BJ (cell line): ENCODE data around the gene SCN10A. TPM values are rescaled to one million over a fixed set of nuclear protein-coding genes. Genes with fewer than 3 reads are reported as not detected.
A peak's percentile ranks its signal among the peaks of the same experiment; 100 is the strongest.

Experiments
- CTCF ChIA-PET: fragments of 350-600 bp; formaldehyde crosslinking; extraction: SDS; loops from one replicate; lab custom pipeline; 2021; ENCODE audit warnings: antibody characterized with exemption, inconsistent platforms; lab: Yijun Ruan, JAX
- POLR2A ChIA-PET: fragments of 300-600 bp; sonication (Branson Sonifier 250); formaldehyde crosslinking; extraction: SDS; loops from one replicate; lab custom pipeline; 2021; ENCODE audit warnings: antibody characterized with exemption; lab: Charles Lee
- DNase-seq: peaks from one replicate; pipeline ENCODE4 v3.0.0-alpha.2; 2011; ENCODE audit warnings: low read depth
- H3K27me3 ChIP-seq: 2 replicates; pipeline ENCODE4 v1.6.0; 2011; ENCODE audit warnings: low read length; ENCODE audit not compliant: control insufficient read depth, insufficient read depth
- H3K36me3 ChIP-seq: 2 replicates; pipeline ENCODE4 v1.5.1; 2011; ENCODE audit warnings: low read length; ENCODE audit not compliant: control insufficient read depth, insufficient read depth
- H3K4me3 ChIP-seq: 2 replicates; pipeline ENCODE4 v1.5.1; 2011; ENCODE audit warnings: low read depth, mild to moderate bottlenecking, control low read depth, low read length
- CTCF ChIP-seq: IDR thresholded peaks from 2 replicates; pipeline ENCODE4 v1.5.1; 2011; ENCODE audit warnings: low read depth, mild to moderate bottlenecking, control low read depth, inconsistent platforms, low read length, moderate library complexity; ENCODE audit not compliant: insufficient read depth
- polyA plus RNA-seq: library from polyadenylated mRNA; depleted of rRNA; stranded (reverse); fragments of >200 nt; gene quantifications from 2 replicates; pipeline ENCODE4 v1.2.3, GENCODE V29; 2011

The SCN10A gene
- polyA plus RNA-seq, 1 experiment, result not detected

GRCh38 chr3:38728008-38728407 is 88.0 kb downstream of the SCN10A start:
- Histone ChIP-seq H3K4me3 (no peak overlapping the region), H3K36me3 (no peaks in the 10 kb centered on the region), H3K27me3 (no peaks in the 10 kb centered on the region)
- DNase-seq, result no peak
- ChIA-PET CTCF (no interaction called here), POLR2A (no interaction called here)
- TF ChIP-seq CTCF, result no peak

DNA sequence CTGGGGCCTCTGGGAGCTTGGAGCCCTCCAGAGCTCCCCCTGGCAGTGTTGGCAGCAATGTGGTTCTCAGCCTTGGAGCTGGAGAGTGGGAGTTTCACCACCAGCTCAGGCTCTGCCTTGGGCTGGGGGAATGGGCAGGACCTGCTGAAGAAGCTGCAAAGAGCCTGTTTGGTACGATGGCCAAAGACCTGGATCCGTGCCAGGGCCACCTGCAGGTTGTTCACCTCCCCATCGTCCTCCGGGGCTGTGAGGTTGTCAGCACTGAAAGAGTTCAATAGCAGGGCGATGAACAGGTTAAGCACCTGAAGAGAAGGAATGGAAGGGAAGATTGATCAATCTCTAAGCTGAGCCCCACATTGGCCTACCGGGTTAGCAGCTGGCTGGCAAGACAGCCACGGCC is 89.3 kb downstream of the SCN10A start:
- Histone ChIP-seq H3K4me3 (no peak overlapping the region), H3K36me3 (no peaks in the 10 kb centered on the region), H3K27me3 (no peaks in the 10 kb centered on the region)
- DNase-seq, result no peak
- TF ChIP-seq CTCF, result no peak
- ChIA-PET CTCF (interaction anchor here (0.8 to 2.4 kb wide), 3 partner anchors 10 to 274 kb away, joined by 3 to 9 read pairs (median 8); no protein-coding TSS in a partner anchor), POLR2A (no interaction called here)

DNA sequence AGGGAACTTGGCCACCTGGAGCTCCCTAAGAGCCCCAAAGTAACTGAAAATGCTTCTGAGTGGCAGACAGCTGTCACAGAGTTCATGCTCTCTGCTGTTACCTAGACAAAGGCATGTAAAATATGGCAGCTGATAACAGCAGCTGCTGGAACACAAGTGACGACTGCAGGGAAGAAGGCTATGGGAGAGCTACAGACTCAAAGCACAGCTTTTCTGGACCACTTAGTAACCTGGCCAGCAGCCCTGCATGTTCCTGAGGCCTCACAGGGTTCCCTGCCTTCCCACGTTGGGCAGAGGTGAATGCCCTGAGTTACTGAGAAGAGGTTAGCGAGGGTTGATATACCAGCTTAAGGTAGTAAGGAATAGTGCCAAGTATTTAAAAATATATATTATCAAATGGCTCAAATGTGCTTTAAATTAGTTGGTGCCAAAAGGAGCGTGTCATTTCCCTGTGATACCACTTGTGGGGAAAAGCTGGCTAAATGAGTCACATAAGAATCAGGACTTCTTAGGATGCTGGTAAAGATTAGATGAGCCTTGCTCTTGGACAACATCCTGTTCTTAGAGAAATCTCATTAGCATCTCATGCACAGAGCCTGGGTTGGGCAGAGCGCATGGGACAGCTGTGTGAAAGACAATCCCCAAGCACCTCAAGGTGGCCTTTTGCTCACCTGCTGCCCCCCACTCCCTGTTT is 90.1 kb downstream of the SCN10A start:
- Histone ChIP-seq H3K4me3 (no peak overlapping the region), H3K27me3 (no peaks in the 10 kb centered on the region), H3K36me3 (no peaks in the 10 kb centered on the region)
- TF ChIP-seq CTCF, result no peak
- ChIA-PET POLR2A (no interaction called here), CTCF (interaction anchor here (0.6 to 2.4 kb wide), 5 partner anchors 11 to 274 kb away, joined by 3 to 9 read pairs (median 8); no protein-coding TSS in a partner anchor)
- DNase-seq, result peak; percentile 21

DNA sequence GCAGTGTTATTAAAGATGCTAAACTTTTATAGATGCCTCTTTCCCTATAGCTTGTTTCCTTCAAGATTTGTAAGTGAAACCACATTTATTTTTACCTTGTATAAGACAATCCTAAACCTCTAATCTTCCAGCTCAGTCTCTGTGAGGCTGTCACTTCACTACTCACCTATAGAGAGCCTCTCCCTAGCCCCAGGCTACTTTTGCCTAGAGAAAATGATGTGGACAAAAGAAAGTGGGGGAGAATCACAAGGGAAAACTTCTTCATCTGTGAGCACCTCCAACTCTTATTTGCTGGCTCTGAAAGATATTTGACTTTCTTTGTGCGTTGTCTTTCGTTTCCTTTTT is 91.7 kb downstream of the SCN10A start:
- Histone ChIP-seq H3K4me3 (no peak overlapping the region), H3K36me3 (no peaks in the 10 kb centered on the region), H3K27me3 (no peaks in the 10 kb centered on the region)
- CTCF ChIA-PET, result interaction anchor here (1.2 to 3.7 kb wide), 3 partner anchors 15 to 117 kb away, joined by 3 to 12 read pairs (median 4); no protein-coding TSS in a partner anchor
- TF ChIP-seq CTCF, result no peak
- POLR2A ChIA-PET, result interaction anchor here (0.6 kb wide), 1 partner anchor 307 kb away, joined by 9 read pairs; no protein-coding TSS in a partner anchor
- no peak for DNase-seq

DNA sequence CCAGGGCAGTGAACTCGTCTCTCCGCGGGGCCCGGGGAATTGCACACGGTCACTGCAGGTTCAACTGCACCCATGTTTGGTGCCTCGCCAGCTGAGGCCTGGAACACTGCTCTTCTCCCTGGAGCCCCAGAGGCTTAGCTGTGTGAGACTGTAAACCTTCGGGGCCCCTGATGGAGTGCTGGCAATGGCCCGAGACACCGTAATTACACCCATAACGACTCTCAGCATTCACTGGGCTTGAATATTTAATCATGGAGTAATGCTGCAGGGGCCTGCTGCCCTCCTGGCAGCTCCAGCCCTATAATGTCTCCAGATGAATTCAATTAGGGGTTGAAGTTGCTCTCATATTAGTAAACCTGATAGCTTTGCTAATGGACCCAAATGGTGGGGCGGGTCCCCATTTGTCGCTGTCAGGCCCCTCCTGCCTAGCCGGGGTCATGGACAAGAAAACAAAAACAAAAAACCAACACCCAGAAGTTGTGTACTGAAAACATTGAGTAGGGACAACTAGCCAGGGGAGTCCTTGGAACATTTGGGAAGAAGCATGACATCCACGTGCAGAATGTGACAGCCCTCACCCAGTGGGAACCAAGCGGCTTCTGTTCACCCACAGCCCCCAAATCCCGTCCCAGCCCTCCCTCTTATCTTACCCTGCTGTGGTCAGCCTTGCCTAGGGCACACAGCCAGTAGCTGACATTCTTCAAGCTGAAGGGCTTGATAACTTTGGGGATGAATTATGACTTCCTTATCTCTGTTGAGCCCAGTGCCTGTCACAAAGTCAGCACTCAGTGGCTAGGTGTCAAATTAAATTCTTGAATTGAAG is 92.2 kb downstream of the SCN10A start:
- Histone ChIP-seq H3K4me3 (no peak overlapping the region), H3K27me3 (no peaks in the 10 kb centered on the region), H3K36me3 (no peaks in the 10 kb centered on the region)
- ChIA-PET POLR2A (interaction anchor here (0.6 kb wide), 2 partner anchors 77 to 307 kb away, joined by 3 to 9 read pairs; no protein-coding TSS in a partner anchor), CTCF (interaction anchor here (0.8 to 3.7 kb wide), 5 partner anchors 14 to 118 kb away, joined by 3 to 12 read pairs (median 4); no protein-coding TSS in a partner anchor)
- no peak for DNase-seq
- no peak for TF ChIP-seq CTCF
